ENCODE data around the gene CFAP77.

The CFAP77 gene

DNA sequence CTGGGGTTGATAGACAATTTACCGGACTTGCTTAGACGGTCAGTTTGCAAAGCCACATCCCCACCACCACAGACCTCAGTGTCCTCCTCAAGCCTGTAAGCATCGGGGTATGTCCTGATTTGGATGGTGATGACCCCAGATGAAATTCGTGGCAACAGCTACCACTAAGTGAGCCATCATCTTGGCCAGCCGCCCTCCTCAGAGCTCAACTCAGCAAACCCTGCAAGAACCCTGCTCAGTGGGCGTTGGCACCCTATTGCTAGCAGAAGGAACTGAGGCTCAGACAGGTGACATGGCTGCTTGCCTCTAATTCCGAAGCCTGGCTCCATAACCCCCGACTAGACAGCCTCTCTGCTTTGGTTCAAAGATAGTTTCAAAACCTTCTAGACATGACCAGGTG is 131.0 kb downstream of the CFAP77 start:
- TF ChIP-seq, protein P1, sequence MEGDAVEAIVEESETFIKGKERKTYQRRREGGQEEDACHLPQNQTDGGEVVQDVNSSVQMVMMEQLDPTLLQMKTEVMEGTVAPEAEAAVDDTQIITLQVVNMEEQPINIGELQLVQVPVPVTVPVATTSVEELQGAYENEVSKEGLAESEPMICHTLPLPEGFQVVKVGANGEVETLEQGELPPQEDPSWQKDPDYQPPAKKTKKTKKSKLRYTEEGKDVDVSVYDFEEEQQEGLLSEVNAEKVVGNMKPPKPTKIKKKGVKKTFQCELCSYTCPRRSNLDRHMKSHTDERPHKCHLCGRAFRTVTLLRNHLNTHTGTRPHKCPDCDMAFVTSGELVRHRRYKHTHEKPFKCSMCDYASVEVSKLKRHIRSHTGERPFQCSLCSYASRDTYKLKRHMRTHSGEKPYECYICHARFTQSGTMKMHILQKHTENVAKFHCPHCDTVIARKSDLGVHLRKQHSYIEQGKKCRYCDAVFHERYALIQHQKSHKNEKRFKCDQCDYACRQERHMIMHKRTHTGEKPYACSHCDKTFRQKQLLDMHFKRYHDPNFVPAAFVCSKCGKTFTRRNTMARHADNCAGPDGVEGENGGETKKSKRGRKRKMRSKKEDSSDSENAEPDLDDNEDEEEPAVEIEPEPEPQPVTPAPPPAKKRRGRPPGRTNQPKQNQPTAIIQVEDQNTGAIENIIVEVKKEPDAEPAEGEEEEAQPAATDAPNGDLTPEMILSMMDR (IDR thresholded peaks at IDR 0.05; ENCODE audit: low read depth, low read length): no peak
- in situ Hi-C loops (cut with HindIII; ENCODE audit: low sequenced_read_pairs): no loop called here
- H3K4me3 ChIP-seq (ENCODE audit: low read depth, low read length): no peak overlapping the region
- DNase-seq (ENCODE audit: low read depth, low spot score): no peak

DNA sequence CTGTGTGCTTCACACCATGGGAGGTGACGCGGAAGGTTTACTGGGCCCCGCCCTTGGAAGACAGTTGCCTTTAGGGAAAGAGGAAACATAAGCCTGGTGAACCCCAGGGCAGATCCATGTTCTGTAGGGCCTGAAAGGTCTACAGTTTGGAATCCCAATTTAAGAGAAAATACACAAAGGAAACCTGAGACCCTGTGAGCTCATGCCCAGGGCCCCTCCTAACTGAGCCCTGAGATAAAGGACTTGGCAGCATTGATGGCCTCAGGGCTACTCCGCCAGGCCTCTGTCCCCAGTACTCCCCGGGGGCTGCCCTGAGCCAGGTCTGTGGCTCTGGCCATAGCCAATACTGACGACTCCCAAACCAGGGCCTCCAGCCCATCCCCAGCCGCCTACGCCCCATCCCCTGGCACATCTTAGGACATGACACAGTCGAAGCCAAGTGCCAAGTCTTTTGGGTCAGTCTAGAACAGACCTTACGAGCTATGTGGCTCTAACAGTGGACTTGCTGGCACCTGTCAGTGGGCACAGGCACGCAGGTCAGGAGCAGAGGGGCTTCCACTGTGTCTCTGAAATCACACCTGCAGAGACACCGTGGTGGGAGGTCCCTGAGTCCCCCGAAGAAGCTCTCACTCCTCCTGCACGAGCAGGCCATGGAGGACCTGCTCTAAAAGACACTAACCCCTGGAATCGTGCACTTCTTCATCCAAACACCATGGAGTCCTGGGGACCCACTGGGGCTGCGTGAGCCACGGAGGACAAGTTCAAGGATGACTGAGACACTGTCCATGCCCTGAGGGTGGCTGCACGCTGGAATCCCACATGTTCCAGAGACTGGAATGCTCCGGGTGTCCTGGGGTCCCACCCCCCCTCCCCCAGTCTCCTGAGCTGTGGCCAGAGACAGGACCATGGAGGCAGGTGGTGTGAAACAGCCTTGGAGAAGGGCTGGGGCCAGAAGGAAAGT is 132.1 kb downstream of the CFAP77 start:
- in situ Hi-C loops (cut with HindIII; ENCODE audit: low sequenced_read_pairs): no loop called here
- TF ChIP-seq, protein P1 (IDR thresholded peaks at IDR 0.05; ENCODE audit: low read depth, low read length): no peak
- no peak for DNase-seq (ENCODE audit: low read depth, low spot score)

DNA sequence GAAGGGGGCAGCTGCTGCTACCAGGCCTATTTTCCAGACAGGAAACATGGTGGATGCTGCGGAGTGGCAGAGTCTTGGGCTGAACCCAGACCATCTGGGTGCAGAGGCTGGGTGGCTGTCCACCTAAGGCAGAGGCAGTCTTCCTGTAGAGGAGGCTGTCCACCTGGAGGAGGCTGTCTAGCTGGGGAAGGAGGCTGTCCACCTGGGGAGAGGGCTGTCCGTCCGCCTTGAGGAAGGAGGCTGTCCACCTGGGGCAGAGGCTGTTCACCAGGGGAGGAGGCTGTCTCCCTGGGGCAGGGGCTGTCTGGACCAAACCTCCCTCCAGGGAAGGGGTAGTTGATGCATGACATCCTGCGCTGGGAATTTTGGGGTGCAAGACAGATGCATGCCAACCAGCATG is 133.2 kb downstream of the CFAP77 start:
- TF ChIP-seq, protein P1 (IDR thresholded peaks at IDR 0.05; ENCODE audit: low read depth, low read length): no peak
- no peak for DNase-seq (ENCODE audit: low read depth, low spot score)
- in situ Hi-C loops (cut with HindIII; ENCODE audit: low sequenced_read_pairs): no loop called here
- H3K4me3 ChIP-seq (ENCODE audit: low read depth, low read length): no peak overlapping the region

More for the DNA sequence above, 132.1 kb downstream of the CFAP77 start:
- H3K4me3 ChIP-seq (ENCODE audit: low read depth, low read length): no peak overlapping the region

DNA sequence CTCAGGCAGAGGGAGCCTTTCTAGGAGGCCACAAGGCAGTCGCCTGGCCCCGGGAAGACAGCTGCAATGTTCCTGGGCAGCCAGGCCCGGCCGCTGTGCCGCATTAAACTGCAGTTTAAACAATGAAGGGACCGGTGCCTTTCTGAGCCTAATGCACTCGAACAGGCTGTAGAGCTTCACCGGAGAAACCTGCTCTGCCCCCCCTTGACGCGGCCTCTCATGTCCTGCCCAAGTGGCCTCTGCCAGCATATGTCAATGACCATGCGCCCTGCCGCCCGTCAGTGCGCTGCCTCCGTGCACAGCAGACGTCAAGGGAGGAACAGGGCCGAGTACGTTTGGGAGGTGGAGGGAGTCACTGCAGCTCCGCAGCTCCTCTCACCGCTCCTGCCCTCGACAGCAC is 133.9 kb downstream of the CFAP77 start:
- in situ Hi-C loops (cut with HindIII; ENCODE audit: low sequenced_read_pairs): no loop called here
- DNase-seq (ENCODE audit: low read depth, low spot score): no peak
- TF ChIP-seq, protein P1 (IDR thresholded peaks at IDR 0.05; ENCODE audit: low read depth, low read length): no peak
- H3K4me3 ChIP-seq (ENCODE audit: low read depth, low read length): no peak overlapping the region

DNA sequence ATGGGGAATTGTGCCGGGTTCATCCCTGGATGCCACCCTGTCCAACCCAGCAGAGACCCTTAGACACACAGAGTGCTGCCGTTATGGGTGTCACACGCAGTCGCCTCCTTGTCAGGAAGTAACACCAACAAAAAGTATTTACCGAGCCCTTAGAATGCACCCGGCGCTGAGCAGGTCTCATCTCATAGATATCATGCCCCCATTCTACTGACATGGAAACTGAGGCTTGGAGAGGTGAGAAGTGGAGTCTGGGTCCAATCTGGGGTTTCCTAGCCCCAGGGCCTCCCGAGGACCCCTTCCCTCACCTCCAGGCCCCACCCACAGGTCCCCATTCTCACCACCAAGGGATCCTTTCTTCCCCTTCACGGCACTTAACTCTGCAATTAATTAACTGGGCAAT is 135.6 kb downstream of the CFAP77 start:
- in situ Hi-C loops (cut with HindIII; ENCODE audit: low sequenced_read_pairs): no loop called here
- H3K4me3 ChIP-seq (ENCODE audit: low read depth, low read length): no peak overlapping the region
- TF ChIP-seq, protein P1 (IDR thresholded peaks at IDR 0.05; ENCODE audit: low read depth, low read length): no peak
- DNase-seq (ENCODE audit: low read depth, low spot score): no peak

DNA sequence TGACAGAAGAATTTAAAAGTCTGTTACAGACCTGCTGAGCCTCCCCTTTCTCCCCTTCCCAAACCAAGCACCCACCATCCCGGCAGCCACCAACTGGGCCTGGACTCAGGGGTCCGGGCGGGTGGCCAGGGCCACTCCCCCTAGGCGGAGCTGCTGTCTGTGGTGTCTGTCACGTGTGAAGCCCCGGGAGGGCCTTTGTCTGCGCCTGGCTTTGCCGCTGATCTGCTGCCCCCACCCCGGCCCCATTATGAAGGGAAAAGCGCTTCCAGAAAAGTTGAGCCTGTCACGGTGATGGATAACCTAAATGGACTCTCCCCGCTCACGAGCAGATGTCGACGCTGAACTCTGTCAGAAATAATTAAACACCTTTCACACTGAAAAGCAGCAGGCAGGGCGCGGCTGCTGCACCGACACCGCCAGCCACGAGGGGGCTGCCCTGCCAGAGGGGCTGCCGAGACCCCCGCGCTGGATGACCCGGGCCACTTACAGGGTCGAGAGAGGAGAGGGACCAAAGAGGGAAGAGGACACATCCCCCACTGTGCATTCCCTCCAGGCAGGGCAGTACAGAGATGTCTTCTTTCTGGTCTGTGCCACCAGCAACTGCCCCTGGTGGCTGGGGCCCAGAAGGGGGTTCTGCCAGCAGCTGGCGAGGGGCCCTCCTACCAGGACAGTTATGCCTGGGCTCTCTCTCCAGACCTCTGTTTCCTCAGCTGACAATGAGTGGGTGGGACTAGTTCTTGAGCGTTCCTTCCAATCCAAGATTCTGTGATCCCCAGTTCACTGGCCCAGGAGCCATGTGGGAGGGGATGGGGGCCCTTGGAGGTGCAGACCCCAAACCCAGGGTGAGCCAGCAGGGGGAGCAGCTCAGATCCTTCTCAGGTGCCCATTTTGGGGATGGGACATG is 136.4 kb downstream of the CFAP77 start:
- TF ChIP-seq, protein P1 (IDR thresholded peaks at IDR 0.05; ENCODE audit: low read depth, low read length): peak; percentile 51
- DNase-seq (ENCODE audit: low read depth, low spot score): peak; percentile 9
- peak overlapping the region; percentile 10 for H3K4me3 ChIP-seq (ENCODE audit: low read depth, low read length)
- in situ Hi-C loops (cut with HindIII; ENCODE audit: low sequenced_read_pairs): no loop called here
